ENCODE measurements around the gene GAS7. TPM values are rescaled to one million over a fixed set of nuclear protein-coding genes. Genes with fewer than 3 reads are reported as not detected.

The GAS7 gene
- total RNA-seq, 6 experiments from 2014 or later: 1.6 to 7.1 (median 2.7) TPM

DNA sequence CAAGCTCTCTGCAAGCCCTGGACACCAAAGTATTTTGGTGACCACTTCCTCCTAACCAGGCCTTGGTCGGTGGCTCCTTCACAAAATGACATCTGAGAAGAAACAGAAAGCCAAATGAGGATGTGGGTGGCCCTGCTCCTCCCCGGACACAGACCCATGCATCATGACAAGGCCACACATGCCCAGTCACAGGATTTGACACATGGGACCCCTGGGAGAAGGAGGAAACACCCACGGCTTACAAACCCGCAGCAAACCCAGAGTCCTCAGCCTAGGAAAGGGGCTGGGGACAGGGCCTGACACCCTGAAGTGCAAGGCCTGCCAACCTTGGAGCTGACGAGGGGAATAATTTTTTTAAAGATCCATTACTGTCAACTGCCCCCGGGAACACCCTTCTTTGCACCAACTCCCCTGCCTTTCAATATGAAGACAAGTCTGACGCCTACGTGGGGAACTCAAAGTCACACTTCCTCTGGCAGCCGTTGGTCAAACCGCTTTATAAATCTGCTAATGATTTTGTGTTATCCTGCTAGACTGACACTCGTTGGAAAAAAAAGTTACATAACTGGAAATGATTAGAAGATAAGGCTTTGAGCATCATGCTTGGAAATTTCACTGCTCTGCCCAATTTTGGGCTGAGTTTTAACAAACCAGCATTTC is 41.3 kb downstream of the GAS7 start:
- WGBS (ENCODE audit: insufficient coverage, low coverage, low lambda C conversion rate, missing lambda C conversion rate): 37% methylated on average over 9 of the region's 11 CpGs

DNA sequence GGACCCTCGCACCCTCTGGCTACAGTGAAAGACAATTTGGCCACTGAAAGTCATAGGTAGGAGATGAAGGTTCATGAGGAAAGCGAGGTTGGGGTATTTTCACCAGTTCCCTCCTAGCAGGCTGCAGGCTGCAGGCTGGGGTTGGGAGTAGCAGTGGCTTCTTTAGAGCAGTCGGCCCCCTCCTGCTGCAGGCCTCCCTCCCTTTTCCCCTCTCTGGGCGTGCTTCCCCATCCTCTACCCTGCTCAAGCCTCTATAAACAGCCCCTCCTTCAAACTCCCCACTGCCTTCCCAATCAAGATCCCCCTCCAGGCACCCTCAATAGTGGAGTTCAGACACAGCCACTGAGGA is 41.8 kb downstream of the GAS7 start:
- Histone ChIP-seq H3K9me3 (no peaks in the 10 kb centered on the region), H3K27me3 (no peaks in the 10 kb centered on the region), H3K4me3 (no peak overlapping the region), H3K36me3 (no peaks in the 10 kb centered on the region), H3K27ac (peak overlapping the region in 2 of 3 donors; percentile 18 to 43), H3K4me1 (no peaks in the 10 kb centered on the region)
- ATAC-seq: peak in 3 of 4 donors; percentile 28 to 57 (median 55)
- no peak for TF ChIP-seq POLR2A (IDR thresholded peaks at IDR 0.05)
- TF ChIP-seq, protein P1, sequence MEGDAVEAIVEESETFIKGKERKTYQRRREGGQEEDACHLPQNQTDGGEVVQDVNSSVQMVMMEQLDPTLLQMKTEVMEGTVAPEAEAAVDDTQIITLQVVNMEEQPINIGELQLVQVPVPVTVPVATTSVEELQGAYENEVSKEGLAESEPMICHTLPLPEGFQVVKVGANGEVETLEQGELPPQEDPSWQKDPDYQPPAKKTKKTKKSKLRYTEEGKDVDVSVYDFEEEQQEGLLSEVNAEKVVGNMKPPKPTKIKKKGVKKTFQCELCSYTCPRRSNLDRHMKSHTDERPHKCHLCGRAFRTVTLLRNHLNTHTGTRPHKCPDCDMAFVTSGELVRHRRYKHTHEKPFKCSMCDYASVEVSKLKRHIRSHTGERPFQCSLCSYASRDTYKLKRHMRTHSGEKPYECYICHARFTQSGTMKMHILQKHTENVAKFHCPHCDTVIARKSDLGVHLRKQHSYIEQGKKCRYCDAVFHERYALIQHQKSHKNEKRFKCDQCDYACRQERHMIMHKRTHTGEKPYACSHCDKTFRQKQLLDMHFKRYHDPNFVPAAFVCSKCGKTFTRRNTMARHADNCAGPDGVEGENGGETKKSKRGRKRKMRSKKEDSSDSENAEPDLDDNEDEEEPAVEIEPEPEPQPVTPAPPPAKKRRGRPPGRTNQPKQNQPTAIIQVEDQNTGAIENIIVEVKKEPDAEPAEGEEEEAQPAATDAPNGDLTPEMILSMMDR (IDR thresholded peaks at IDR 0.05): no peak
- no peak for DNase-seq
- intact Hi-C loops (cut with DNase I): no loop called here
- WGBS (ENCODE audit: insufficient coverage, low coverage, low lambda C conversion rate, missing lambda C conversion rate): 32% methylated on average over 2 of the region's 4 CpGs

More for the DNA sequence above, 41.3 kb downstream of the GAS7 start:
- Histone ChIP-seq H3K4me1 (no peaks in the 10 kb centered on the region), H3K36me3 (no peaks in the 10 kb centered on the region), H3K9me3 (no peaks in the 10 kb centered on the region), H3K27me3 (no peaks in the 10 kb centered on the region), H3K4me3 (no peak overlapping the region), H3K27ac (peak overlapping the region in 2 of 3 donors; percentile 29 to 43)
- intact Hi-C loops (cut with DNase I): no loop called here
- peak; percentile 41 to 64 (median 53) for DNase-seq
- TF ChIP-seq POLR2A (IDR thresholded peaks at IDR 0.05): no peak
- TF ChIP-seq, protein P1 (IDR thresholded peaks at IDR 0.05): no peak
- ATAC-seq: peak; percentile 58 to 77 (median 72)

GRCh38 chr17:10156077-10156435 is 42.4 kb downstream of the GAS7 start:
- Histone ChIP-seq H3K27me3 (no peaks in the 10 kb centered on the region), H3K36me3 (no peaks in the 10 kb centered on the region), H3K9me3 (no peaks in the 10 kb centered on the region), H3K4me1 (no peaks in the 10 kb centered on the region), H3K27ac (peak overlapping the region in 1 of 3 donors; percentile 18), H3K4me3 (no peak overlapping the region)
- WGBS (ENCODE audit: insufficient coverage, low coverage, low lambda C conversion rate, missing lambda C conversion rate): 62% methylated on average over 4 of the region's 4 CpGs
- no peak for DNase-seq
- no peak for TF ChIP-seq POLR2A (IDR thresholded peaks at IDR 0.05)
- TF ChIP-seq, protein P1 (IDR thresholded peaks at IDR 0.05): no peak
- ATAC-seq: no peak
- intact Hi-C loops (cut with DNase I): no loop called here

DNA sequence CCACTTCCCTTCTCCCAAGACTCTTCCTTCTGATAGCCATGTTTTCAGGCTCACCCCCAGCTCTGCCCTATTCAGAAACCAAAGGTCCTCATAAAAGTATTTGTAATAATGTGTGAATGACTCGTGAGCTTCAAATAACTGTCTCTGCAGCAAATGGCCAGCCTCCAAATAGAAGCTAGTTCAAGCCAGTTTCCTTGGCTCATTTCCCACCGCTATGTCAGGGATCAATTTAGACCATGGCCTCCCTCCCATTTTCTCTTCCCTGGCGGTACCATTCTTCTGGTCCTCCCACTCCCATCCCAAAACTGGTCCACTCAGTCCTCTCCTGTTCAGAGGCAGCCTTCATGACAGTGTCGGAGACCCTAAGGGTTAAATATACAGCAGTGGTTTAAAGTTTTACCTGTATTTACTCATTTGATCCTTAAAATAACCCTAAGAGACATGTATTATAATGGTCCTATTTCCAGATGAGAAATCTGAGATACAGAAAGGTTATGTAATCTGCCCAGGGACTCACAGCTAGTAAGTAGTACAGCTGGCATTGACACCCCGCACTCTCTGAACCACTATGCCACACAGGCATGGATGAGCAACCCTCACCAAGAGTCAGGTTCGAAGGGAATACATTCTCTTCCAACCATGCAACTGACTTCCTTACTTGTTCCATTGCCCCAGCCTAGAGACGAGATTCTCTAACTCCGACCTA is 42.9 kb downstream of the GAS7 start:
- no peaks in the 10 kb centered on the region for H3K27me3 ChIP-seq
- intact Hi-C loops (cut with DNase I): no loop called here
- H3K36me3 ChIP-seq: no peaks in the 10 kb centered on the region
- TF ChIP-seq, protein P1 (IDR thresholded peaks at IDR 0.05): no peak
- no peak for TF ChIP-seq POLR2A (IDR thresholded peaks at IDR 0.05)
- no peak for DNase-seq
- WGBS (ENCODE audit: insufficient coverage, low coverage, low lambda C conversion rate, missing lambda C conversion rate): 54% methylated on average over 8 of the region's 8 CpGs
- H3K4me1 ChIP-seq: no peaks in the 10 kb centered on the region
- no peak overlapping the region for H3K27ac ChIP-seq
- no peaks in the 10 kb centered on the region for H3K9me3 ChIP-seq
- H3K4me3 ChIP-seq: no peak overlapping the region
- no peak for ATAC-seq
